Hypothalamus (tissue), 51 donors: ENCODE data around the gene TNNT3.

Source experiments
- DNase-seq, 51 donors: peaks; one replicate each; lab custom pipeline; 2025; lab: John Stamatoyannopoulos, UW

The TNNT3 gene

GRCh38 chr11:1979607-1980006 is 60.1 kb downstream of the TNNT3 start:
- no peak for DNase-seq

DNA sequence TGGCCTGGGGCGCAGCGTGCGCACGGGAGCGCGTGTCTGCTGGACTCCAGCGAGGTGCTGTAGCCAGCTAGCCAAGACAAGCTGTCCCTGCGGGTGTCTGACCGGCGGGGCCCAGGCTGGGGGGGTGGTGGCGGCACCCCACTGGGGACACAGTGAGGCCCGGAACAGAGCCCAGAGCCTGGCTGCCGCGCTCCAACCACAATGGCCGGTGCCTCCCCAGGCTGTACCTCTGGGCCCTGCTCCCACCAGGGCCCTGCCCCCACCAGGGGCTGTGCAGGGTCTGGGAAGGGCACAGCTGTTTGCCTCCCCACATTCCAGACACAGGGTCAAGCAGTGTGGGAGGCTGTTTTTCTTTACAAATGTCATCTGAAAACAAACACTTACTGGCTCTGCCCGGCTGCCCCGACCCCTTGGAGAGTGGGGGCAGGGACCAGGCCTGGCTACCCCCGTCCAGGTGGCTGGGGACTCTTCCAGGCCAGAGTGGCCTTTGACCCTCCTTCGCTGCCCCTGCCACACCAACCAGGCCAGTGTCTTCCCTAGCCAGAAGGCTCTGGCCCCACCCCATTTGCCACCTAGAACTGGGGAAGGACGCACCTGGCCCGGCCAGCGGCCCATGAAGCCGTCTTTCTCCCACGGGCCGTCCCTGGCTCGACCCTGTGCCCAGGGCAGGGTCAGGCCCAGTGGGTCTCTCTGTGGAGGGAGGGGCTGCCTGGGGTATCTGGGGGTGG is 63.5 kb downstream of the TNNT3 start:
- no peak for DNase-seq

GRCh38 chr11:1983601-1983961 is 64.1 kb downstream of the TNNT3 start:
- DNase-seq: no peak

DNA sequence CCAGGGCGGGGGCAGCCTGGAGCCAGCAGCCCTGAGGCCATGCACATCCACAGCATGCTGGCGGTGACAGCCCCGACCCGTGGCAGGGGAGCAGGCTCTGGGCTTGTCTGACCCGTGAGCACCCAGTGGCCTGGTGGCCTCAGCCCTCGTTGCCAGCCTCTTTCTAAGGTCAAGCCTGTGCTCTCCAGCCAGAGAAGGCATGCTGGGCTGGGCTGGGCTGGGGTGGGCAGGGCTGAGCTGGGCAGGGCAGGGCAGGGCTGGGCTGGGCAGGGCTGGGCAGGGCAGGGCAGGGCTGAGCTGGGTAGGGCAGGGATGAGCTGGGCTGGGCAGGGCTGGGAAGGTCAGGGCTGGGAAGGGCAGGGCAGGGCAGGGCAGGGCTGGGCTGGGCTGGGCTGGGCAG is 67.5 kb downstream of the TNNT3 start:
- DNase-seq: no peak

DNA sequence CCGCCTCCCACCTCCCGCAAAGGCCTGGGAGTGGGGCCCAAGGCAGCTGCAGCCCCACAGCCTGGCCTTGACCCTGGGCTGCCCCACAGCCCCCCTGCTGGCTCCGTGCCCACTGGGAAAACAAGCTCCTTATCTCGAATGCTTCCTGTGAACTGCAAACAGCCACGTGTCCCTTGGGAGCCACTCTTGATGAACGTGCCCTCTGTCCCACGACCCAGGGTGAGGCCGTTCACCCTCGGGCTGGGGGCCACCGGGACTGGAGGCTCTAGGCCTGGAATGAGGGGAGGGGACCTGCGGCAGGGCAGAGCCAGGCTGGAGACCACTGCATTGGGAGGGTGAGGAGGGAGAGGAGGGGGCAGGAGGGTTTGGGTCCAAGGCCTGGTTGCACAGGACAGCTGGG is 68.7 kb downstream of the TNNT3 start:
- no peak for DNase-seq
